ENCODE data around the gene CELSR1. TPM values are rescaled to one million over a fixed set of nuclear protein-coding genes. Genes with fewer than 3 reads are reported as not detected.

Gene CELSR1, protein sequence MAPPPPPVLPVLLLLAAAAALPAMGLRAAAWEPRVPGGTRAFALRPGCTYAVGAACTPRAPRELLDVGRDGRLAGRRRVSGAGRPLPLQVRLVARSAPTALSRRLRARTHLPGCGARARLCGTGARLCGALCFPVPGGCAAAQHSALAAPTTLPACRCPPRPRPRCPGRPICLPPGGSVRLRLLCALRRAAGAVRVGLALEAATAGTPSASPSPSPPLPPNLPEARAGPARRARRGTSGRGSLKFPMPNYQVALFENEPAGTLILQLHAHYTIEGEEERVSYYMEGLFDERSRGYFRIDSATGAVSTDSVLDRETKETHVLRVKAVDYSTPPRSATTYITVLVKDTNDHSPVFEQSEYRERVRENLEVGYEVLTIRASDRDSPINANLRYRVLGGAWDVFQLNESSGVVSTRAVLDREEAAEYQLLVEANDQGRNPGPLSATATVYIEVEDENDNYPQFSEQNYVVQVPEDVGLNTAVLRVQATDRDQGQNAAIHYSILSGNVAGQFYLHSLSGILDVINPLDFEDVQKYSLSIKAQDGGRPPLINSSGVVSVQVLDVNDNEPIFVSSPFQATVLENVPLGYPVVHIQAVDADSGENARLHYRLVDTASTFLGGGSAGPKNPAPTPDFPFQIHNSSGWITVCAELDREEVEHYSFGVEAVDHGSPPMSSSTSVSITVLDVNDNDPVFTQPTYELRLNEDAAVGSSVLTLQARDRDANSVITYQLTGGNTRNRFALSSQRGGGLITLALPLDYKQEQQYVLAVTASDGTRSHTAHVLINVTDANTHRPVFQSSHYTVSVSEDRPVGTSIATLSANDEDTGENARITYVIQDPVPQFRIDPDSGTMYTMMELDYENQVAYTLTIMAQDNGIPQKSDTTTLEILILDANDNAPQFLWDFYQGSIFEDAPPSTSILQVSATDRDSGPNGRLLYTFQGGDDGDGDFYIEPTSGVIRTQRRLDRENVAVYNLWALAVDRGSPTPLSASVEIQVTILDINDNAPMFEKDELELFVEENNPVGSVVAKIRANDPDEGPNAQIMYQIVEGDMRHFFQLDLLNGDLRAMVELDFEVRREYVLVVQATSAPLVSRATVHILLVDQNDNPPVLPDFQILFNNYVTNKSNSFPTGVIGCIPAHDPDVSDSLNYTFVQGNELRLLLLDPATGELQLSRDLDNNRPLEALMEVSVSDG (N-terminal part only)
- 0.29 TPM for polyA plus RNA-seq (2012; ENCODE audit: insufficient read depth, insufficient read length, low read depth)

- TF ChIP-seq CTCF (IDR thresholded peaks at IDR 0.05; ENCODE audit: low read depth, low read length): no peak
- Histone ChIP-seq H3K36me3 (no peaks in the 10 kb centered on the region), H3K9me3 (no peaks in the 10 kb centered on the region), H3K4me1 (no peaks in the 10 kb centered on the region), H3K27me3 (peaks cover 42% of the 10 kb centered on the region), H3K4me3 (ENCODE audit: low read depth, low read length) (peak within 1 kb of the TSS; percentile 31)
- DNase-seq: no peak
These were observed at the start of gene CELSR1 for GRCh38 chr22:46537225-46537945. CELSR1 (minus strand) TSS chr22:46537620; CDS start chr22:46537170, 450 bp downstream.

GRCh38 chr22:46587061-46587460 is 49.6 kb upstream of the CELSR1 start:
- Histone ChIP-seq H3K9me3 (no peaks in the 10 kb centered on the region), H3K4me1 (peaks cover 33% of the 10 kb centered on the region), H3K27me3 (no peaks in the 10 kb centered on the region), H3K36me3 (peaks cover 4% of the 10 kb centered on the region), H3K4me3 (ENCODE audit: low read depth, low read length) (no peak overlapping the region)
- no peak for DNase-seq
- no peak for TF ChIP-seq CTCF (IDR thresholded peaks at IDR 0.05; ENCODE audit: low read depth, low read length)

- no peaks in the 10 kb centered on the region for H3K9me3 ChIP-seq
- no peak for DNase-seq
- no peak for TF ChIP-seq CTCF (IDR thresholded peaks at IDR 0.05; ENCODE audit: low read depth, low read length)
- H3K27me3 ChIP-seq: no peaks in the 10 kb centered on the region
- peaks cover 6% of the 10 kb centered on the region for H3K36me3 ChIP-seq
- no peak overlapping the region for H3K4me3 ChIP-seq (ENCODE audit: low read depth, low read length)
- H3K4me1 ChIP-seq: peaks cover 33% of the 10 kb centered on the region
These were observed 49.2 kb upstream of the CELSR1 start for GRCh38 chr22:46586531-46587011.

DNA sequence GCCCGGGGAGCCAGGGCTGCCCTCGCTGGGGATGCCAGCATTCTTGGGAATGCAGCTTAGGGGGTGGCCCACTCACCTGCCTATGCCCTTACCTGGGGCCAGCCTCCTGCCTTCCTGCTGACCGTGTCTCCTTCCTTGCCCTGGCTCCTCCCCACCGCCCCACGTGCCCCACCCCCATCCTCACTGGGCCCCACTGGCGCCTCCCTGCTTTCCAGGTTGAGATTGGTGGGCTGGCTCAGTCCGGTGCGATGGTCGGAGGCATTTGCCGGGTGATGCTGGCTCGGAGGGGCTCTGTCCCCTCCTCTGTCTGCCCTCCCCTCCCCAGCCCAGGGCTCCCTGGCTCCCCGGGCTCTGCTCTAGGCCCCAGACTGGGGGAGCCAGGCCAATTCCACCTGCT is 48.7 kb upstream of the CELSR1 start:
- no peak for DNase-seq
- H3K27me3 ChIP-seq: no peaks in the 10 kb centered on the region
- TF ChIP-seq CTCF (IDR thresholded peaks at IDR 0.05; ENCODE audit: low read depth, low read length): no peak
- peaks cover 7% of the 10 kb centered on the region for H3K36me3 ChIP-seq
- H3K4me1 ChIP-seq: peaks cover 33% of the 10 kb centered on the region
- H3K4me3 ChIP-seq (ENCODE audit: low read depth, low read length): no peak overlapping the region
- no peaks in the 10 kb centered on the region for H3K9me3 ChIP-seq

GRCh38 chr22:46585340-46586122 is 48.1 kb upstream of the CELSR1 start:
- H3K36me3 ChIP-seq: peaks cover 7% of the 10 kb centered on the region
- TF ChIP-seq CTCF (IDR thresholded peaks at IDR 0.05; ENCODE audit: low read depth, low read length): no peak

More at GRCh38 chr22:46585340-46586122, 48.1 kb upstream of the CELSR1 start:
- Histone ChIP-seq H3K4me1 (peaks cover 33% of the 10 kb centered on the region), H3K4me3 (ENCODE audit: low read depth, low read length) (no peak overlapping the region), H3K9me3 (no peaks in the 10 kb centered on the region), H3K27me3 (no peaks in the 10 kb centered on the region)
- DNase-seq: no peak
